Transverse colon (tissue), 3 donors: ENCODE results near the gene SUPT4H1.

ENCODE experiments used
- EP300 ChIP-seq: sonication (generic); formaldehyde crosslinking; IDR thresholded peaks from one replicate; pipeline ENCODE4 v1.6.1; 2017; ENCODE audit warnings: antibody characterized with exemption, low read depth
- TF ChIP-seq, protein P1 (sequence below), 5 experiments: fragments of 200-600 bp in 3 of 5; fragments of 450-650 bp in 2 of 5; sonication (generic) in 3 of 5; IDR thresholded peaks; 1 replicate in 2 of 5; 2 replicates in 3 of 5; pipeline ENCODE4 v1.5.1; 2016 to 2017; ENCODE audit warnings: antibody characterized with exemption in 5 of 5, inconsistent platforms in 3 of 5, mild to moderate bottlenecking in 2 of 5, moderate library complexity in 1 of 5

DNA sequence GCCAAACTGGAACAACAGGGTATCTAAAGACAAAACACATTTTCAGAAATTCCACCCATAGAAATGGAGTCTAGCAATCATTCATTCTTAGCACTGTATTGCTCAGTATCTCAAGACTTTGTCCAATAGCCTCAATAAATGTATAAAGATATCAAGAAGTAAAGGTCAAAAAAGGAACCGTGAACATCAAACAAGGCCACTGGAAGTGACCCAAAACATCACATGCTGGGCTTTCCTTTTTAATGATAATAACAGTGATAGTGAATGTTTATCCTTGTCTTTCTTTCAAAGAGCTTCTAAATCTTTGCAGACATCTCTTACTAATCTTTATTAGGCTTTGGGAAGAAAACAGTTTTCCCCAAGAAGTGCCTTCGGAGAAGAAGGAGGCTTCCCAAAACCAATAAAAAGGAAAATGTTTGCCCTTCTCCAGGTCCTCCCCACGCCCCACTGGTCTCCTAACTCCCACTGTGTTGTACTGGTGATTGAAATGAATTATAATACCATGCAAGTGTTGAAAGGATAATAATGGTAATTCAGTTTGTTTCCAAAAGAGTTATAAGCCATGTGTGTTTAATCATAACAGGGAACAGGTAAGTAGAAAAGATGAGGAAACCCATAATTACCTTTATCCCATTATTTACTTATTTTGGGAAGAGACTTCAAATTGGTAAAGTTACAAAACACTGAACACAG is 46.7 kb upstream of the SUPT4H1 start:
- TF ChIP-seq, protein P1, sequence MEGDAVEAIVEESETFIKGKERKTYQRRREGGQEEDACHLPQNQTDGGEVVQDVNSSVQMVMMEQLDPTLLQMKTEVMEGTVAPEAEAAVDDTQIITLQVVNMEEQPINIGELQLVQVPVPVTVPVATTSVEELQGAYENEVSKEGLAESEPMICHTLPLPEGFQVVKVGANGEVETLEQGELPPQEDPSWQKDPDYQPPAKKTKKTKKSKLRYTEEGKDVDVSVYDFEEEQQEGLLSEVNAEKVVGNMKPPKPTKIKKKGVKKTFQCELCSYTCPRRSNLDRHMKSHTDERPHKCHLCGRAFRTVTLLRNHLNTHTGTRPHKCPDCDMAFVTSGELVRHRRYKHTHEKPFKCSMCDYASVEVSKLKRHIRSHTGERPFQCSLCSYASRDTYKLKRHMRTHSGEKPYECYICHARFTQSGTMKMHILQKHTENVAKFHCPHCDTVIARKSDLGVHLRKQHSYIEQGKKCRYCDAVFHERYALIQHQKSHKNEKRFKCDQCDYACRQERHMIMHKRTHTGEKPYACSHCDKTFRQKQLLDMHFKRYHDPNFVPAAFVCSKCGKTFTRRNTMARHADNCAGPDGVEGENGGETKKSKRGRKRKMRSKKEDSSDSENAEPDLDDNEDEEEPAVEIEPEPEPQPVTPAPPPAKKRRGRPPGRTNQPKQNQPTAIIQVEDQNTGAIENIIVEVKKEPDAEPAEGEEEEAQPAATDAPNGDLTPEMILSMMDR (IDR thresholded peaks at IDR 0.05): no peak
- TF ChIP-seq EP300: no peak
